Measurements from ENCODE around the gene FHIT.
"Not testable (repeated sequence)": the region's sequence is repeated elsewhere in the genome, so short reads cannot be mapped to it uniquely, and the experiment has no call there.

Gene FHIT

GRCh38 chr3:61226166-61226686, 25.0 kb downstream of the FHIT start:
- no peak for DNase-seq (ENCODE audit: low read depth in 3 of 3)

GRCh38 chr3:61224823-61225222, 26.4 kb downstream of the FHIT start:
- DNase-seq (ENCODE audit: low read depth in 3 of 3): no peak

GRCh38 chr3:61223451-61223850, 27.8 kb downstream of the FHIT start:
- no peak for DNase-seq (ENCODE audit: low read depth in 3 of 3)

- no peak for DNase-seq (ENCODE audit: low read depth in 3 of 3)
These were observed 28.8 kb downstream of the FHIT start for GRCh38 chr3:61222467-61222866.

GRCh38 chr3:61221759-61222362, 29.4 kb downstream of the FHIT start:
- DNase-seq (ENCODE audit: low read depth in 3 of 3): no peak

- no peak for DNase-seq (ENCODE audit: low read depth in 3 of 3)
These were observed 32.7 kb downstream of the FHIT start for GRCh38 chr3:61218504-61218903.

GRCh38 chr3:61216171-61216570, 35.1 kb downstream of the FHIT start:
- DNase-seq (ENCODE audit: low read depth in 3 of 3): not testable (repeated sequence)

GRCh38 chr3:61202086-61202485, 49.2 kb downstream of the FHIT start:
- DNase-seq (ENCODE audit: low read depth in 3 of 3): no peak

- no peak for DNase-seq (ENCODE audit: low read depth in 3 of 3)
These were observed 50.2 kb downstream of the FHIT start for GRCh38 chr3:61201071-61201470.

- DNase-seq (ENCODE audit: low read depth in 3 of 3): no peak
These were observed 51.0 kb downstream of the FHIT start for GRCh38 chr3:61200270-61200669.

GRCh38 chr3:61199843-61200242, 51.4 kb downstream of the FHIT start:
- DNase-seq (ENCODE audit: low read depth in 3 of 3): no peak

GRCh38 chr3:61194892-61195538, 56.2 kb downstream of the FHIT start:
- no peak for DNase-seq (ENCODE audit: low read depth in 3 of 3)

GRCh38 chr3:61192222-61192621, 59.0 kb downstream of the FHIT start:
- DNase-seq (ENCODE audit: low read depth in 3 of 3): no peak

- not testable (repeated sequence) for DNase-seq (ENCODE audit: low read depth in 3 of 3)
These were observed 61.0 kb downstream of the FHIT start for GRCh38 chr3:61190205-61190604.

GRCh38 chr3:61186030-61186429, 65.2 kb downstream of the FHIT start:
- no peak for DNase-seq (ENCODE audit: low read depth in 3 of 3)

GRCh38 chr3:61184956-61185355, 66.3 kb downstream of the FHIT start:
- DNase-seq (ENCODE audit: low read depth in 3 of 3): no peak

- no peak for DNase-seq (ENCODE audit: low read depth in 3 of 3)
These were observed 68.6 kb downstream of the FHIT start for GRCh38 chr3:61182662-61183061.

GRCh38 chr3:61181874-61182273, 69.4 kb downstream of the FHIT start:
- DNase-seq (ENCODE audit: low read depth in 3 of 3): no peak

GRCh38 chr3:61180206-61180605, 71.0 kb downstream of the FHIT start:
- DNase-seq (ENCODE audit: low read depth in 3 of 3): no peak

- DNase-seq (ENCODE audit: low read depth in 3 of 3): no peak
These were observed 73.1 kb downstream of the FHIT start for GRCh38 chr3:61178167-61178566.

GRCh38 chr3:61177450-61177849, 73.8 kb downstream of the FHIT start:
- DNase-seq (ENCODE audit: low read depth in 3 of 3): no peak

- no peak for DNase-seq (ENCODE audit: low read depth in 3 of 3)
These were observed 77.6 kb downstream of the FHIT start for GRCh38 chr3:61173676-61174075.

GRCh38 chr3:61172684-61173083, 78.6 kb downstream of the FHIT start:
- no peak for DNase-seq (ENCODE audit: low read depth in 3 of 3)

- DNase-seq (ENCODE audit: low read depth in 3 of 3): no peak
These were observed 79.0 kb downstream of the FHIT start for GRCh38 chr3:61172203-61172602.

Data from stimulated activated CD4-positive, alpha-beta T cell treated with anti-CD3 and anti-CD28 coated beads, TNF-alpha, amount 100 ng/mL, for 4 hours (primary cell).